Activated naive CD4-positive, alpha-beta T cell treated with anti-CD3 and anti-CD28 coated beads, Interleukin-2, amount 10 ng/mL, durations not matched to agents 7 days and 5 days (primary cell): ENCODE results near the gene CACNA1S.

Experiments used
- CTCF ChIA-PET: fragments of 350-600 bp; sonication (Branson Sonifier 250); formaldehyde crosslinking; loops from one replicate; lab custom pipeline; 2021; ENCODE audit warnings: antibody characterized with exemption; lab: Charles Lee
- DNase-seq: peaks from one replicate; pipeline ENCODE4 v3.0.0-alpha.2; 2020
- H3K27ac Mint-ChIP-seq: one replicate; pipeline ENCODE4 v1.8.0; 2021; ENCODE audit warnings: mild to moderate bottlenecking, moderate library complexity, mixed read lengths
- H3K27me3 Mint-ChIP-seq: one replicate; pipeline ENCODE4 v1.8.0; 2021; ENCODE audit warnings: mild to moderate bottlenecking, mixed read lengths
- H3K36me3 Mint-ChIP-seq: one replicate; pipeline ENCODE4 v1.8.0; 2021; ENCODE audit warnings: mixed read lengths
- H3K4me1 Mint-ChIP-seq: one replicate; pipeline ENCODE4 v1.8.0; 2021; ENCODE audit warnings: mixed read lengths
- H3K4me3 Mint-ChIP-seq: one replicate; pipeline ENCODE4 v1.8.0; 2021; ENCODE audit warnings: mild to moderate bottlenecking, moderate library complexity, mixed read lengths
- H3K9me3 Mint-ChIP-seq: one replicate; pipeline ENCODE4 v1.8.0; 2021; ENCODE audit warnings: mixed read lengths

The CACNA1S gene

GRCh38 chr1:201085902-201086735 lies 26.1 kb downstream of the CACNA1S start:
- no peak overlapping the region for H3K4me3 Mint-ChIP-seq
- peak; percentile 57 for DNase-seq
- no peaks in the 10 kb centered on the region for H3K36me3 Mint-ChIP-seq
- no peaks in the 10 kb centered on the region for H3K9me3 Mint-ChIP-seq
- H3K4me1 Mint-ChIP-seq: no peaks in the 10 kb centered on the region
- CTCF ChIA-PET: interaction anchor here (0.8 to 4.4 kb wide), 8 partner anchors 21 to 115 kb away, joined by 3 to 25 read pairs (median 4); no protein-coding TSS in a partner anchor
- H3K27me3 Mint-ChIP-seq: peaks cover 44% of the 10 kb centered on the region
- no peak overlapping the region for H3K27ac Mint-ChIP-seq

- Mint-ChIP-seq H3K27me3 (peaks cover 40% of the 10 kb centered on the region), H3K4me3 (no peak overlapping the region), H3K27ac (no peak overlapping the region), H3K4me1 (no peaks in the 10 kb centered on the region), H3K36me3 (no peaks in the 10 kb centered on the region), H3K9me3 (no peaks in the 10 kb centered on the region)
- no peak for DNase-seq
- CTCF ChIA-PET: interaction anchor here (1.0 to 4.4 kb wide), 4 partner anchors 29 to 104 kb away, joined by 3 to 25 read pairs (median 4); no protein-coding TSS in a partner anchor
Measured at GRCh38 chr1:201084295-201084694, 27.9 kb downstream of the CACNA1S start.

GRCh38 chr1:201083741-201084140 lies 28.5 kb downstream of the CACNA1S start:
- no peaks in the 10 kb centered on the region for H3K36me3 Mint-ChIP-seq
- peaks cover 37% of the 10 kb centered on the region for H3K27me3 Mint-ChIP-seq
- CTCF ChIA-PET: interaction anchor here (1.0 to 4.4 kb wide), 4 partner anchors 30 to 104 kb away, joined by 3 to 25 read pairs (median 4); no protein-coding TSS in a partner anchor
- no peak overlapping the region for H3K4me3 Mint-ChIP-seq
- DNase-seq: no peak
- H3K27ac Mint-ChIP-seq: no peak overlapping the region
- no peaks in the 10 kb centered on the region for H3K9me3 Mint-ChIP-seq
- H3K4me1 Mint-ChIP-seq: no peaks in the 10 kb centered on the region

- DNase-seq: no peak
- Mint-ChIP-seq H3K4me3 (no peak overlapping the region), H3K27me3 (peaks cover 19% of the 10 kb centered on the region), H3K36me3 (no peaks in the 10 kb centered on the region), H3K9me3 (no peaks in the 10 kb centered on the region), H3K27ac (no peak overlapping the region), H3K4me1 (no peaks in the 10 kb centered on the region)
- CTCF ChIA-PET: interaction anchor here (1.3 to 2.8 kb wide), 2 partner anchors 13 to 39 kb away, joined by 3 to 14 read pairs; no protein-coding TSS in a partner anchor
Measured at GRCh38 chr1:201080135-201080534, 32.1 kb downstream of the CACNA1S start.

- no peaks in the 10 kb centered on the region for H3K9me3 Mint-ChIP-seq
- H3K36me3 Mint-ChIP-seq: no peaks in the 10 kb centered on the region
- no peak for DNase-seq
- CTCF ChIA-PET: interaction anchor here (0.7 kb wide), 1 partner anchor 15 kb away, joined by 3 read pairs; no protein-coding TSS in a partner anchor
- H3K27me3 Mint-ChIP-seq: peaks cover 12% of the 10 kb centered on the region
- no peak overlapping the region for H3K27ac Mint-ChIP-seq
- H3K4me3 Mint-ChIP-seq: no peak overlapping the region
- H3K4me1 Mint-ChIP-seq: no peaks in the 10 kb centered on the region
Measured at GRCh38 chr1:201077736-201078135, 34.5 kb downstream of the CACNA1S start.

- Mint-ChIP-seq H3K4me3 (no peak overlapping the region), H3K27me3 (peaks cover 12% of the 10 kb centered on the region), H3K27ac (no peak overlapping the region), H3K9me3 (no peaks in the 10 kb centered on the region), H3K4me1 (no peaks in the 10 kb centered on the region), H3K36me3 (no peaks in the 10 kb centered on the region)
- no peak for DNase-seq
- CTCF ChIA-PET: no interaction called here
Measured at GRCh38 chr1:201077116-201077515, 35.1 kb downstream of the CACNA1S start.

GRCh38 chr1:201076092-201076491 lies 36.1 kb downstream of the CACNA1S start:
- DNase-seq: no peak
- Mint-ChIP-seq H3K27ac (no peak overlapping the region), H3K4me1 (peaks cover 2% of the 10 kb centered on the region), H3K9me3 (no peaks in the 10 kb centered on the region), H3K36me3 (no peaks in the 10 kb centered on the region), H3K27me3 (peaks cover 12% of the 10 kb centered on the region), H3K4me3 (no peak overlapping the region)
- CTCF ChIA-PET: no interaction called here

- DNase-seq: no peak
- Mint-ChIP-seq H3K27me3 (peaks cover 16% of the 10 kb centered on the region), H3K4me3 (no peak overlapping the region), H3K9me3 (no peaks in the 10 kb centered on the region), H3K27ac (no peak overlapping the region), H3K4me1 (peaks cover 2% of the 10 kb centered on the region), H3K36me3 (no peaks in the 10 kb centered on the region)
- CTCF ChIA-PET: no interaction called here
Measured at GRCh38 chr1:201074018-201074417, 38.2 kb downstream of the CACNA1S start.

- H3K27ac Mint-ChIP-seq: no peak overlapping the region
- H3K4me1 Mint-ChIP-seq: peaks cover 2% of the 10 kb centered on the region
- H3K36me3 Mint-ChIP-seq: no peaks in the 10 kb centered on the region
- CTCF ChIA-PET: interaction anchor here (0.7 kb wide), 1 partner anchor 93 kb away, joined by 3 read pairs; no protein-coding TSS in a partner anchor
- no peak for DNase-seq
- no peak overlapping the region for H3K4me3 Mint-ChIP-seq
- H3K9me3 Mint-ChIP-seq: no peaks in the 10 kb centered on the region
- peaks cover 22% of the 10 kb centered on the region for H3K27me3 Mint-ChIP-seq
Measured at GRCh38 chr1:201072922-201073321, 39.3 kb downstream of the CACNA1S start.

- no peaks in the 10 kb centered on the region for H3K9me3 Mint-ChIP-seq
- DNase-seq: no peak
- H3K27ac Mint-ChIP-seq: no peak overlapping the region
- peaks cover 2% of the 10 kb centered on the region for H3K4me1 Mint-ChIP-seq
- no peaks in the 10 kb centered on the region for H3K36me3 Mint-ChIP-seq
- H3K27me3 Mint-ChIP-seq: peaks cover 25% of the 10 kb centered on the region
- CTCF ChIA-PET: no interaction called here
- no peak overlapping the region for H3K4me3 Mint-ChIP-seq
Measured at GRCh38 chr1:201072149-201072548, 40.1 kb downstream of the CACNA1S start.

- Mint-ChIP-seq H3K27me3 (peaks cover 34% of the 10 kb centered on the region), H3K4me3 (no peak overlapping the region), H3K27ac (no peak overlapping the region), H3K36me3 (no peaks in the 10 kb centered on the region), H3K4me1 (peaks cover 2% of the 10 kb centered on the region), H3K9me3 (no peaks in the 10 kb centered on the region)
- CTCF ChIA-PET: no interaction called here
- DNase-seq: no peak
Measured at GRCh38 chr1:201069636-201070035, 42.6 kb downstream of the CACNA1S start.

GRCh38 chr1:201068976-201069375 lies 43.2 kb downstream of the CACNA1S start:
- CTCF ChIA-PET: no interaction called here
- H3K36me3 Mint-ChIP-seq: no peaks in the 10 kb centered on the region
- H3K27ac Mint-ChIP-seq: no peak overlapping the region
- no peak overlapping the region for H3K4me3 Mint-ChIP-seq
- H3K9me3 Mint-ChIP-seq: no peaks in the 10 kb centered on the region
- peaks cover 38% of the 10 kb centered on the region for H3K27me3 Mint-ChIP-seq
- DNase-seq: no peak
- peaks cover 2% of the 10 kb centered on the region for H3K4me1 Mint-ChIP-seq

GRCh38 chr1:201066986-201067385 lies 45.2 kb downstream of the CACNA1S start:
- no peaks in the 10 kb centered on the region for H3K9me3 Mint-ChIP-seq
- no peak overlapping the region for H3K27ac Mint-ChIP-seq
- H3K4me1 Mint-ChIP-seq: peaks cover 2% of the 10 kb centered on the region
- H3K27me3 Mint-ChIP-seq: peaks cover 46% of the 10 kb centered on the region
- DNase-seq: no peak
- no peak overlapping the region for H3K4me3 Mint-ChIP-seq
- H3K36me3 Mint-ChIP-seq: no peaks in the 10 kb centered on the region
- CTCF ChIA-PET: interaction anchor here (0.7 to 0.9 kb wide), 2 partner anchors 10 to 13 kb away, joined by 3 read pairs; no protein-coding TSS in a partner anchor

- no peak overlapping the region for H3K27ac Mint-ChIP-seq
- no peak overlapping the region for H3K4me3 Mint-ChIP-seq
- no peaks in the 10 kb centered on the region for H3K36me3 Mint-ChIP-seq
- H3K27me3 Mint-ChIP-seq: peaks cover 46% of the 10 kb centered on the region
- DNase-seq: no peak
- CTCF ChIA-PET: interaction anchor here (1.0 kb wide), 1 partner anchor 94 kb away, joined by 4 read pairs; no protein-coding TSS in a partner anchor
- H3K4me1 Mint-ChIP-seq: no peaks in the 10 kb centered on the region
- no peaks in the 10 kb centered on the region for H3K9me3 Mint-ChIP-seq
Measured at GRCh38 chr1:201065686-201066085, 46.5 kb downstream of the CACNA1S start.
